Neural progenitor cell (in vitro differentiated cells): ENCODE results near the gene MYO9B. TPM values are rescaled to one million over a fixed set of nuclear protein-coding genes. Genes with fewer than 3 reads are reported as not detected.

Experiments used
- DNase-seq: peaks from one replicate; pipeline ENCODE4 v3.0.0-alpha.2; 2016; ENCODE audit warnings: low spot score
- H2AFZ ChIP-seq: fragments of 200-600 bp; sonication (generic); replicated peaks from 2 replicates; pipeline ENCODE4 v1.6.1; 2016; ENCODE audit warnings: antibody characterized with exemption
- H3F3A ChIP-seq: fragments of 200-600 bp; sonication (generic); 2 replicates; pipeline ENCODE4 v1.6.1; 2016; ENCODE audit warnings: antibody characterized with exemption, low read depth
- H3K27ac ChIP-seq: fragments of 200-600 bp; sonication (generic); 2 replicates; pipeline ENCODE4 v1.5.1; 2016; ENCODE audit warnings: mild to moderate bottlenecking
- H3K27me3 ChIP-seq: fragments of 200-600 bp; sonication (generic); 2 replicates; pipeline ENCODE4 v1.6.1; 2016; ENCODE audit warnings: mild to moderate bottlenecking, moderate library complexity
- H3K36me3 ChIP-seq: fragments of 200-600 bp; sonication (generic); 2 replicates; pipeline ENCODE4 v1.5.1; 2016
- H3K4me1 ChIP-seq: fragments of 200-600 bp; sonication (generic); 2 replicates; pipeline ENCODE4 v1.6.1; 2016; ENCODE audit warnings: mixed run types
- H3K4me2 ChIP-seq: fragments of 200-600 bp; sonication (generic); 2 replicates; pipeline ENCODE4 v1.6.1; 2016
- H3K4me3 ChIP-seq: fragments of 200-600 bp; sonication (generic); 2 replicates; pipeline ENCODE4 v1.5.1; 2016
- H3K79me2 ChIP-seq: fragments of 200-600 bp; sonication (generic); 2 replicates; pipeline ENCODE4 v1.6.1; 2016; ENCODE audit warnings: low read depth
- H3K9ac ChIP-seq: fragments of 200-600 bp; sonication (generic); 2 replicates; pipeline ENCODE4 v1.6.1; 2016
- H3K9me3 ChIP-seq: fragments of 200-600 bp; sonication (generic); 2 replicates; pipeline ENCODE4 v1.5.1; 2016; ENCODE audit warnings: low read depth
- H4K20me1 ChIP-seq: fragments of 200-600 bp; sonication (generic); 2 replicates; pipeline ENCODE4 v1.6.1; 2016; ENCODE audit warnings: low read depth
- H3K27ac Mint-ChIP-seq: 3 replicates; pipeline ENCODE4 v1.8.0; 2021; ENCODE audit warnings: mixed read lengths
- H3K27me3 Mint-ChIP-seq: 2 replicates; pipeline ENCODE4 v1.8.0; 2022; ENCODE audit warnings: low read depth, mild to moderate bottlenecking, inconsistent platforms, moderate library complexity, mixed read lengths; ENCODE audit not compliant: insufficient read depth
- H3K36me3 Mint-ChIP-seq: 3 replicates; pipeline ENCODE4 v1.8.0; 2021; ENCODE audit warnings: mixed read lengths
- H3K4me1 Mint-ChIP-seq: 3 replicates; pipeline ENCODE4 v1.8.0; 2021; ENCODE audit warnings: mixed read lengths
- H3K4me3 Mint-ChIP-seq: 3 replicates; pipeline ENCODE4 v1.8.0; 2021; ENCODE audit warnings: mild to moderate bottlenecking, moderate library complexity, mixed read lengths
- H3K9me3 Mint-ChIP-seq: 3 replicates; pipeline ENCODE4 v1.8.0; 2020; ENCODE audit warnings: mixed read lengths
- CTCF ChIP-seq: fragments of 200-600 bp; sonication (generic); IDR thresholded peaks from 2 replicates; pipeline ENCODE4 v1.5.1; 2017; ENCODE audit warnings: antibody characterized with exemption, mild to moderate bottlenecking
- EZH2 ChIP-seq: fragments of 200-600 bp; sonication (generic); IDR thresholded peaks from 2 replicates; pipeline ENCODE4 v1.6.1; 2017; ENCODE audit warnings: antibody characterized with exemption, mild to moderate bottlenecking, moderate library complexity
- EZH2phosphoT487 ChIP-seq: fragments of 200-600 bp; sonication (generic); IDR thresholded peaks from 2 replicates; pipeline ENCODE4 v1.6.1; 2017; ENCODE audit warnings: antibody characterized with exemption
- total RNA-seq: library from RNA; depleted of rRNA; stranded (reverse); fragments of >200 nt; gene quantifications from 2 replicates; pipeline ENCODE4 v1.2.3, GENCODE V29; 2015; ENCODE audit warnings: low replicate concordance

Gene MYO9B
- total RNA-seq, 1 donor from 2014 or later, result 38.5 TPM

- H3K9me3 ChIP-seq, result no peaks in the 10 kb centered on the region
- H3F3A ChIP-seq, result no peaks in the 10 kb centered on the region
- no peak overlapping the region for H3K9ac ChIP-seq
- TF ChIP-seq CTCF (no peak), EZH2 (no peak), EZH2phosphoT487 (no peak)
- no peak overlapping the region for H3K4me3 Mint-ChIP-seq
- H3K27ac Mint-ChIP-seq, result no peak overlapping the region
- H3K79me2 ChIP-seq, result no peaks in the 10 kb centered on the region
- H4K20me1 ChIP-seq, result peaks cover 9% of the 10 kb centered on the region
- H3K36me3 ChIP-seq, result no peaks in the 10 kb centered on the region
- H3K27ac ChIP-seq, result no peak overlapping the region
- H3K4me3 ChIP-seq, result no peak overlapping the region
- H3K27me3 ChIP-seq, result no peaks in the 10 kb centered on the region
- H3K4me1 ChIP-seq, result no peaks in the 10 kb centered on the region
- H3K9me3 Mint-ChIP-seq, result no peaks in the 10 kb centered on the region
- no peak overlapping the region for H3K4me2 ChIP-seq
- H3K4me1 Mint-ChIP-seq, result peaks cover 17% of the 10 kb centered on the region
- no peak for DNase-seq
- peaks cover 5% of the 10 kb centered on the region for H3K36me3 Mint-ChIP-seq
- H2AFZ ChIP-seq, result no peak overlapping the region
- H3K27me3 Mint-ChIP-seq, result peaks cover 2% of the 10 kb centered on the region
These were observed 52.8 kb downstream of the MYO9B start for GRCh38 chr19:17128403-17128802.

- no peak overlapping the region for H3K4me2 ChIP-seq
- no peak overlapping the region for H3K27ac ChIP-seq
- Mint-ChIP-seq H3K27me3 (peaks cover 2% of the 10 kb centered on the region), H3K4me3 (no peak overlapping the region), H3K27ac (no peak overlapping the region), H3K36me3 (peaks cover 5% of the 10 kb centered on the region), H3K4me1 (peaks cover 20% of the 10 kb centered on the region), H3K9me3 (no peaks in the 10 kb centered on the region)
- no peaks in the 10 kb centered on the region for H3F3A ChIP-seq
- H3K4me1 ChIP-seq, result no peaks in the 10 kb centered on the region
- no peaks in the 10 kb centered on the region for H3K27me3 ChIP-seq
- H3K4me3 ChIP-seq, result no peak overlapping the region
- no peak overlapping the region for H3K9ac ChIP-seq
- no peak overlapping the region for H2AFZ ChIP-seq
- TF ChIP-seq EZH2 (no peak), EZH2phosphoT487 (no peak), CTCF (no peak)
- peaks cover 9% of the 10 kb centered on the region for H4K20me1 ChIP-seq
- no peaks in the 10 kb centered on the region for H3K79me2 ChIP-seq
- H3K9me3 ChIP-seq, result no peaks in the 10 kb centered on the region
- H3K36me3 ChIP-seq, result no peaks in the 10 kb centered on the region
- DNase-seq, result no peak
These were observed 53.2 kb downstream of the MYO9B start for GRCh38 chr19:17128820-17129219.

GRCh38 chr19:17129377-17129776 lies 53.8 kb downstream of the MYO9B start:
- H3K79me2 ChIP-seq, result no peaks in the 10 kb centered on the region
- no peak overlapping the region for H3K4me2 ChIP-seq
- H3K27me3 ChIP-seq, result no peaks in the 10 kb centered on the region
- H3K4me1 ChIP-seq, result no peaks in the 10 kb centered on the region
- no peak overlapping the region for H2AFZ ChIP-seq
- no peak for TF ChIP-seq EZH2phosphoT487
- no peak for TF ChIP-seq EZH2
- no peak for TF ChIP-seq CTCF
- H3F3A ChIP-seq, result peaks cover under 1% of the 10 kb centered on the region
- H3K9ac ChIP-seq, result no peak overlapping the region
- peaks cover 10% of the 10 kb centered on the region for H4K20me1 ChIP-seq
- Mint-ChIP-seq H3K9me3 (no peaks in the 10 kb centered on the region), H3K27ac (no peak overlapping the region), H3K4me3 (no peak overlapping the region), H3K27me3 (no peaks in the 10 kb centered on the region), H3K4me1 (peaks cover 25% of the 10 kb centered on the region), H3K36me3 (peaks cover 8% of the 10 kb centered on the region)
- H3K36me3 ChIP-seq, result no peaks in the 10 kb centered on the region
- H3K27ac ChIP-seq, result no peak overlapping the region
- no peak for DNase-seq
- no peaks in the 10 kb centered on the region for H3K9me3 ChIP-seq
- no peak overlapping the region for H3K4me3 ChIP-seq
